ENCODE data around the gene TEDC1. TPM values are rescaled to one million over a fixed set of nuclear protein-coding genes. Genes with fewer than 3 reads are reported as not detected.
"Not testable (repeated sequence)": the region's sequence is repeated elsewhere in the genome, so short reads cannot be mapped to it uniquely, and the experiment has no call there.

The TEDC1 gene
- polyA plus RNA-seq, 1 experiment, result 6.4 TPM

- DNase-seq (ENCODE audit: low read depth), result no peak
- Histone ChIP-seq H3K36me3 (ENCODE audit: control insufficient read depth, insufficient read depth, low read length) (no peaks in the 10 kb centered on the region), H3K4me3 (ENCODE audit: low read depth, low read length) (no peak overlapping the region), H3K27me3 (ENCODE audit: control insufficient read depth, insufficient read depth, low read length) (no peaks in the 10 kb centered on the region)
- no peak for TF ChIP-seq CTCF (IDR thresholded peaks at IDR 0.05; ENCODE audit: insufficient read depth, low read depth, low read length)
- ChIA-PET POLR2A (no interaction called here), CTCF (no interaction called here)
These were observed 50.3 kb downstream of the TEDC1 start for GRCh38 chr14:105541218-105541875.

DNA sequence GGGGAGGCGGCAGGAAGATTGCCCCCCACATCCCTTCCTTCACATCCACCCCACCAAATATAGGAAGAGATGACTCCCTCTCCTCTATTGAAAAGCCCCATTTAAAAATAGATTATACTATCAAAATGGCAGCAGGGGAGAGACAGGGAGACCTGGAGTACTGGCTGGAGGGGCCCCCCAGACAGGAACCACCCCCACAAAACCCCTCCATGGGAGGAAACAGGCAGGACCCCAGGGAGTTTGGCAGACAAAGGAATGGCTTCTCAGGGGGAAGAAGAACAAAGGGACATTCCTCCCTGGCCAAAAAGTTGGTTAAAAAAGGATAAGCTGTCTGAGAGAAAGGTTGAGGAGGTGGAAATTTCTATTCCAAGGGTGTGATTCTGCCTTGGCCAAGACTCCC is 54.6 kb downstream of the TEDC1 start:
- CTCF ChIA-PET; DNase-seq (ENCODE audit: low read depth); H3K27me3 ChIP-seq (ENCODE audit: control insufficient read depth, insufficient read depth, low read length); H3K36me3 ChIP-seq (ENCODE audit: control insufficient read depth, insufficient read depth, low read length); POLR2A ChIA-PET; H3K4me3 ChIP-seq (ENCODE audit: low read depth, low read length): not testable (repeated sequence)

- H3K27me3 ChIP-seq (ENCODE audit: control insufficient read depth, insufficient read depth, low read length); H3K4me3 ChIP-seq (ENCODE audit: low read depth, low read length); H3K36me3 ChIP-seq (ENCODE audit: control insufficient read depth, insufficient read depth, low read length); DNase-seq (ENCODE audit: low read depth); CTCF ChIA-PET; POLR2A ChIA-PET: not testable (repeated sequence)
These were observed 55.4 kb downstream of the TEDC1 start for GRCh38 chr14:105546410-105546809.

DNA sequence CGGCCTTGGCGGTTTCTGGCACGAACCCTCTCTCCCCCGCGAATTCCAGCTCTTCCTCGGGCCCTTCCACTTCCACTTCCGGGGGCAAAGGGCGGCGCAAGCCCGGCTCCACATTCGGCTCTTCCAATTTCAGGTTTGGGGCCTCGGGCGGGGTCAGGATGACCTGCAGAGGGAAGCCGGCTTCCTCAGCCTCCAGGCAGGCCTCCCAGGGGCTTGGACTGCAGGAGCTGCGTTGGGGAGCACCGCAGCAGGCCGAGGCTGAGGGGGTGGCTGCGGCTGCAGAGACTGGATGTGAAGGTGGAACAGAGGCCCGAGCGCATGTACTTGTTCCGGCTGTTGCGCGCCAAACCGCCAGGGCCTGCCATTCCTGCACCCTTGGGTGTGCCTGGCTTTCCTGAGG is 56.0 kb downstream of the TEDC1 start:
- H3K4me3 ChIP-seq (ENCODE audit: low read depth, low read length); DNase-seq (ENCODE audit: low read depth); H3K36me3 ChIP-seq (ENCODE audit: control insufficient read depth, insufficient read depth, low read length); POLR2A ChIA-PET; CTCF ChIA-PET; H3K27me3 ChIP-seq (ENCODE audit: control insufficient read depth, insufficient read depth, low read length): not testable (repeated sequence)

GRCh38 chr14:105547741-105548169 is 56.7 kb downstream of the TEDC1 start:
- ChIA-PET CTCF (interaction anchor here (2.8 kb wide), 1 partner anchor 10 kb away, joined by 18 read pairs; no protein-coding TSS in a partner anchor), POLR2A (no interaction called here)
- no peak for DNase-seq (ENCODE audit: low read depth)
- Histone ChIP-seq H3K36me3 (ENCODE audit: control insufficient read depth, insufficient read depth, low read length) (no peaks in the 10 kb centered on the region), H3K4me3 (ENCODE audit: low read depth, low read length) (no peak overlapping the region), H3K27me3 (ENCODE audit: control insufficient read depth, insufficient read depth, low read length) (no peaks in the 10 kb centered on the region)
- no peak for TF ChIP-seq CTCF (IDR thresholded peaks at IDR 0.05; ENCODE audit: insufficient read depth, low read depth, low read length)

Other genes with a start within 250 kb of the TEDC1 start
- gene BTBD6, start 242.7 kb upstream of the TEDC1 start, polyA plus RNA-seq (2011; rRNA removed), result 32.6 and 41.9 TPM in 2 replicates
- gene BRF1, start 190.2 kb upstream of the TEDC1 start, polyA plus RNA-seq (2011; rRNA removed), result 5.8 and 8.2 TPM in 2 replicates
- gene PACS2, start 176.5 kb upstream of the TEDC1 start, polyA plus RNA-seq (2011; rRNA removed), result 13.4 and 21.4 TPM in 2 replicates
- gene TEX22, start 92.7 kb upstream of the TEDC1 start, polyA plus RNA-seq (2011; rRNA removed), result 0.17 and 0.22 TPM in 2 replicates
- gene MTA1, start 71.4 kb upstream of the TEDC1 start, polyA plus RNA-seq (2011; rRNA removed), result 40.3 and 48.8 TPM in 2 replicates
- gene CRIP2, start 16.4 kb upstream of the TEDC1 start, polyA plus RNA-seq (2011; rRNA removed), result 8.0 and 19.5 TPM in 2 replicates
- 0.90 and 1.4 TPM in 2 replicates for gene CRIP1, start 4.4 kb upstream of the TEDC1 start, polyA plus RNA-seq (2011; rRNA removed)
- 4.0 and 4.6 TPM in 2 replicates for gene TMEM121, start 35.3 kb downstream of the TEDC1 start, polyA plus RNA-seq (2011; rRNA removed)

Measured in BJ (cell line).